Suppressor macrophage (primary cell): Measurements from ENCODE around the gene GPR26.
"Not testable (repeated sequence)": the region's sequence is repeated elsewhere in the genome, so short reads cannot be mapped to it uniquely, and the experiment has no call there.

Experiments
- DNase-seq, 4 experiments: peaks; one replicate each; pipeline ENCODE4 v3.0.0-alpha.2; 2020 to 2022

GPR26 gene

GRCh38 chr10:123717336-123717735, 51.2 kb downstream of the GPR26 start:
- no peak for DNase-seq

- no peak for DNase-seq
These were observed 52.4 kb downstream of the GPR26 start for GRCh38 chr10:123718544-123719060.

GRCh38 chr10:123720536-123720935, 54.4 kb downstream of the GPR26 start:
- DNase-seq: no peak

GRCh38 chr10:123721441-123722049, 55.4 kb downstream of the GPR26 start:
- no peak for DNase-seq

- no peak for DNase-seq
These were observed 56.2 kb downstream of the GPR26 start for GRCh38 chr10:123722351-123722750.

- DNase-seq: no peak
These were observed 58.6 kb downstream of the GPR26 start for GRCh38 chr10:123724747-123725146.

GRCh38 chr10:123726381-123726780, 60.2 kb downstream of the GPR26 start:
- DNase-seq: no peak

GRCh38 chr10:123726836-123727235, 60.7 kb downstream of the GPR26 start:
- DNase-seq: no peak

- DNase-seq: no peak
These were observed 63.4 kb downstream of the GPR26 start for GRCh38 chr10:123729523-123729922.

GRCh38 chr10:123736917-123737316, 70.8 kb downstream of the GPR26 start:
- not testable (repeated sequence) for DNase-seq

- DNase-seq: no peak
These were observed 75.0 kb downstream of the GPR26 start for GRCh38 chr10:123741146-123741545.

GRCh38 chr10:123741711-123742110, 75.6 kb downstream of the GPR26 start:
- DNase-seq: no peak

GRCh38 chr10:123742751-123743440, 76.7 kb downstream of the GPR26 start:
- no peak for DNase-seq

GRCh38 chr10:123743441-123744223, 77.5 kb downstream of the GPR26 start:
- no peak for DNase-seq

- no peak for DNase-seq
These were observed 78.0 kb downstream of the GPR26 start for GRCh38 chr10:123744224-123744536.
